GM19395 (cell line): Measurements from ENCODE around the gene EGR4.

Experiments
- ATAC-seq: cut with Tn5 transposase; IDR thresholded peaks from one replicate; pipeline ENCODE4 v1.9.1; 2021; ENCODE audit warnings: mild to moderate bottlenecking, moderate library complexity; ENCODE audit not compliant: unreplicated experiment

Gene EGR4

DNA sequence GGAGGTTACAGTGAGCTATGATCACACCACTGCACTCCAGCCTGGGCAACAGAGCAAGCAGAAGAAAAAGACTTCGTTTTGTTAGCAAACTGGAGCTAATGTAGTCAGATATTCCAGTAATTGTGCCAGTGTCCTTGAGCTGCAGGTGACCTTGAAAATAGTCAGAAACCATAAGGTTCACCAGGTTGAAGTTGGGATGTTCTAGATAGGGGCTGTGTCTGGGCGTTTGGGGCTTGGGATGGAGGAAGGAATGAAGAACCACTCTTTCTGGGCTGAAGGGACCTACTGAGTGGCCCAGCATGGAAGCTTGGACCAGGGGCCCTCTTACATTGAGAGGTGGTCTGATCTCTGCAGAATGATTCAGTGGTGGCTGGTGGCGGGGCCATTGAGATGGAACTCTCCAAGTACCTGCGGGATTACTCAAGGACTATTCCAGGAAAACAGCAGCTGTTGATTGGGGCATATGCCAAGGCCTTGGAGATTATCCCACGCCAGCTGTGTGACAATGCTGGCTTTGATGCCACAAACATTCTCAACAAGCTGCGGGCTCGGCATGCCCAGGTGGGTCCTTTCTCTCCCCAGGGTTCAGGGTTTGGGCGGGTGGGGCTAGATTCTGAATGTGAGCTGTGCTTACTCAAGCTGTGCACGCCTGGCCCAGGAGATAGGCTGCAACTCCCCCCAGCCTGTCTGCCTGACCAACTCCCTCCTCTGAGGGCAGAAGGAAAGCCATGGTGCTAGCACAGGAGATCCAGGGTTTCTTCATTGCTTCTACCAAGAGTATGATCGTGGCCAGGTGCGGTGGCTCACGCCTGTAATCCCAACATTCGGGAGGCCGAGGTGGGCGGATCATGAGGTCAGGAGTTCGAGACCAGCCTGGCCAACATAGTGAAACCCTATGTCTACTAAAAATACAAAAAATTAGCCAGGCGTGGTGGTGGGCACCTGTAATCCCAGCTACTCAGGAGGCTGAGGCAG lies 42.2 kb downstream of the EGR4 start:
- ATAC-seq, result no peak

DNA sequence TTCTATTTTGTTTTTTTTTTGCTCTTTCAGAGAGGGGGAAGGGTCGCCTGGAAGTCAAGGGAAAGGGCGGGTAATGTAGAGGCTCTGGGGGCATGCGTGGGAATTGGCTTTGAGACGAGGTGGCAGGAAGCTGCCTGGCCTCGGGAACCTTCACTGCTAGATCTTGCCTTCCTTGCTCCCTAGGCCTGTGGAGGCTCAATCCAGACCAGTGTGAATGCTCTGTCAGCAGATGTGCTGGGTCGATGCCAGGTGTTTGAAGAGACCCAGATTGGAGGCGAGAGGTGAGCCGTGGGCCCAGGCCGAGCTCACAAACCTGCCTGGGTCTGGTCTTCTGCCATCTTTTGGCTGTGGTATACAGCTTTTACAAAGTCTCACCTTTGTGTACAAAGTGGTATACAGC lies 43.7 kb downstream of the EGR4 start:
- ATAC-seq, result no peak

DNA sequence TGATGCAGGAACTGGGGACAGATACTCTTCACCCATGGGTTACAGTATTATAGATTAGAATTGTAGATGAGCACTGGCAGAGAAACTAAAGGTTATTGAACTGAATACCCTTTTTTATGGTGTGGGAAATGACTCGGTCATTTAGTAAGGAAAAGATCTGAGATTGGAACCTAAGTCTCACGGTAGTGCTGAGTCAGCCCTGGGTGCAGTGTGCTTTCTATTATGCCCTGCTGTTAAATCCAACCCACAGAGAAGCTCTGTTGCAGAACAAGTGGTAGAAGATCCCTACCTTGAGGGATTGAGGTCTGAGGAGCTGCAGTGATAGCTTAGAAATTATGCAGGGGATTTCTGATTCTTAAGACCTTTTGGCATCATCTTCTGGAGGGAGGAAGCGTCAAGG lies 46.5 kb downstream of the EGR4 start:
- ATAC-seq, result no peak

GRCh38 chr2:73244580-73244979 lies 48.8 kb downstream of the EGR4 start:
- no peak for ATAC-seq

DNA sequence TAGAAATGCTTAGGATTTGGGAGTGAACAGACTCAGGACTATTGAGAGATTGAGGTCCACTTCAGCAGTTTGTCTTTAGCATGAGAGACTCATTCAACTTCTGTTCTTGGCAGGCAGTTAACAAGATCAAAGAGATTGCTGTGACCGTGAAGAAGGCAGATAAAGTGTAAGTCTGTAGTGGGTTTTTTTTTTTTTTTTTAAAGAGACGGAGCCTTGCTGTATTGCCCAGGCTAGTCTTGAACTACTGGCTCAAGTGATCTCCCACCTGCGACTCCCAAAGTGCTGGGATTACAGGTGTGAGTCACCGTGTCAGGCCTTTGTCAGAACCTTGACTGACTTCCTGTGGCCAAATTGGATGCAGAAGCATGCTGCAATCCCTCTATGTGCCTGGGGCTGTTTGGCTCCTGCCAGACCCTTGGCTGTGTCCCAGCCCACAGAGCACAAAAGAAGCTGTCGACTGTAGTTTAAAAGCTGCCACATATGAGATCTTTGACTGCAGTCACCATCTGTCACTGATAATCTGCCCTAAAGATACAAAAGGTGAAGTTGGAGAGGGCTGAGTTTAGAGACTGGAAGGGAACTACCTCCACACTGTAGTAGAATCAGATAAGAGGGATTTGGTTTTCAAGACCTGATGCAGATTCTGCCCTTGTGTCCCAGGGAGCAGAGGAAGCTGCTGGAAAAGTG lies 49.3 kb downstream of the EGR4 start:
- no peak for ATAC-seq
